Measurements from ENCODE around the gene PID1. TPM values are rescaled to one million over a fixed set of nuclear protein-coding genes. Genes with fewer than 3 reads are reported as not detected.

Gene PID1
- total and polyA plus RNA-seq, 3 donors from 2014 or later: 8.1 to 15.5 (median 14.8) TPM

DNA sequence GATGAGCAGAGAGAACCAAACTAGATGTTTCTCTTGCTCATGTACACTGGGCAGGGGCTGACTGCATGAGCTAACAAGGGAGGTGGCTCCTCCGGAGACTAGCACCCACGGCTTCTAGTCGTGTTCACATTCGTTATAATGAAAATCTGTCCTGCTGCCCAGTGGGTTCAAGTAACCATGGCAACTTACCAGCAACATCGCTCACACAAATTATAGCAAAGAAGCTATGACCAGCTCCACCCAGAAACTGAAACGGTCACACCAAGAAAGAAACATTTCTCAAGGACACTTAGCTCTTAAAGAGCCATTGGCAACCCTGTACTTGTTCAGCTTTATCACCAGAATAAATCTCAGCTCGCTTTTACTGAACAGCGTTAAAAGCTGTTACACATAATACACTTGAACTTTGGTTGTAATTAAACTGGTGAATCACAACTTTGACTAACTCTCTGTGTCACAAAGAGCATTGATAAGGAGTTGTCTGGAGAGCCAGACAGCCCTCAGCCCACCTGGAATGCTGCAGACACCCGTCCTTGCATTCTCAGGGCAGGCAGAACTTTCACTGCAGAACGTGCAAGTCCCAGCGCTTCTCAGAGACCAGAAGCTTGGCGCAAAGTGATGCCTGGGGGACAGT lies 141.2 kb downstream of the PID1 start:
- Histone ChIP-seq H3K36me3 (ENCODE audit: low read depth, missing control alignments) (no peaks in the 10 kb centered on the region), H3K4me3 (no peak overlapping the region), H3K4me1 (peaks cover 17% of the 10 kb centered on the region), H3K27me3 (no peaks in the 10 kb centered on the region), H3K9me3 (no peaks in the 10 kb centered on the region), H3K27ac (peak overlapping the region; percentile 3 to 11)
- 25 to 61% methylated on average over 12 of the region's 12 CpGs for WGBS, 2 donors
- intact Hi-C loops (cut with DNase I; ENCODE audit: low total_unique reads): no loop called here
- peak; percentile 57 for DNase-seq
- TF ChIP-seq, protein P1, sequence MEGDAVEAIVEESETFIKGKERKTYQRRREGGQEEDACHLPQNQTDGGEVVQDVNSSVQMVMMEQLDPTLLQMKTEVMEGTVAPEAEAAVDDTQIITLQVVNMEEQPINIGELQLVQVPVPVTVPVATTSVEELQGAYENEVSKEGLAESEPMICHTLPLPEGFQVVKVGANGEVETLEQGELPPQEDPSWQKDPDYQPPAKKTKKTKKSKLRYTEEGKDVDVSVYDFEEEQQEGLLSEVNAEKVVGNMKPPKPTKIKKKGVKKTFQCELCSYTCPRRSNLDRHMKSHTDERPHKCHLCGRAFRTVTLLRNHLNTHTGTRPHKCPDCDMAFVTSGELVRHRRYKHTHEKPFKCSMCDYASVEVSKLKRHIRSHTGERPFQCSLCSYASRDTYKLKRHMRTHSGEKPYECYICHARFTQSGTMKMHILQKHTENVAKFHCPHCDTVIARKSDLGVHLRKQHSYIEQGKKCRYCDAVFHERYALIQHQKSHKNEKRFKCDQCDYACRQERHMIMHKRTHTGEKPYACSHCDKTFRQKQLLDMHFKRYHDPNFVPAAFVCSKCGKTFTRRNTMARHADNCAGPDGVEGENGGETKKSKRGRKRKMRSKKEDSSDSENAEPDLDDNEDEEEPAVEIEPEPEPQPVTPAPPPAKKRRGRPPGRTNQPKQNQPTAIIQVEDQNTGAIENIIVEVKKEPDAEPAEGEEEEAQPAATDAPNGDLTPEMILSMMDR (IDR thresholded peaks at IDR 0.05): no peak
- no peak for TF ChIP-seq POLR2A (IDR thresholded peaks at IDR 0.05)

DNA sequence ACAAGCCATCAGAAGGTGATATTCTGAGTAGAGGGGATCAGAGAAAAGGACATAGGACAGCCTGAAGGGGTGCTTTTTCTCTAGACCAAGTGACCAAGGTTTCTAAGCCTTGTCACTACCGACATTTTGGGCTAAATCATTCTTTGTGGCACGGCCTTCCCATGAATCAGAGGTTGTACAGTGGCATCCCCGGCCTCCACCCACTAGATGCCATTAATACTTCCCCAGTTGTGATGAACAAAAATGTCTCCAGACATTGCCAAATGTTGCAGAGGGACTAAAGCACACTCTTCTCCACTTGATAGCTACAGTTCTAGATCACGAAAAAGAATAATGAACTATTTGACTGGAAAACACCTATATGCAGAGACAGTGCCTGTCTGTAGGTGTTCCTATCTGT lies 143.6 kb downstream of the PID1 start:
- H3K27ac ChIP-seq: no peak overlapping the region
- no peak overlapping the region for H3K4me3 ChIP-seq
- WGBS, 2 donors: 94 to 96% methylated on average over 4 of the region's 4 CpGs
- no peaks in the 10 kb centered on the region for H3K36me3 ChIP-seq (ENCODE audit: low read depth, missing control alignments)
- no peaks in the 10 kb centered on the region for H3K27me3 ChIP-seq
- H3K4me1 ChIP-seq: peaks cover 17% of the 10 kb centered on the region
- H3K9me3 ChIP-seq: no peaks in the 10 kb centered on the region
- no peak for DNase-seq
- no peak for TF ChIP-seq POLR2A (IDR thresholded peaks at IDR 0.05)
- TF ChIP-seq, protein P1 (IDR thresholded peaks at IDR 0.05): no peak
- intact Hi-C loops (cut with DNase I; ENCODE audit: low total_unique reads): no loop called here

DNA sequence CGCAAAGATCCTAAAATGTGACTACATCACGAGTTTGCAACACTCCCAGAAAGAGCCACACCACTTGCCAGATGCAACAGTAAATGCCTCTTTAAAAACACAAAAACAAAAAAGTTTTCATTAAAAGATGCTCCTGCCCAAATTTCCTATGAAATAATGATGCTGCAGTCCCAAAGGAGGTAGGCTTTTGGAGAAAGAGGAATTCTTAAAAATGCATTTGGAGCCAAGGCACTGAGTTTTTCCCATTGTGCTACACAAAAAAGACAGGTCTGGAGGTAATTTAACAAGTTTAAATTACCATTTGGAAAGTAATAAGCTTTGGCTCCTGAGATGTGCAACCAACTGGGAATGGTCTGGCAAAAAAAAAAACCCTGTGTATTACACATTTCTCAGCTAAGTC lies 145.0 kb downstream of the PID1 start:
- WGBS, 2 donors: 41 to 65% methylated on average over 2 of the region's 2 CpGs
- H3K9me3 ChIP-seq: no peaks in the 10 kb centered on the region
- no peaks in the 10 kb centered on the region for H3K36me3 ChIP-seq (ENCODE audit: low read depth, missing control alignments)
- no peak for DNase-seq
- H3K4me3 ChIP-seq: no peak overlapping the region
- H3K27me3 ChIP-seq: no peaks in the 10 kb centered on the region
- H3K27ac ChIP-seq: no peak overlapping the region
- TF ChIP-seq, protein P1 (IDR thresholded peaks at IDR 0.05): no peak
- no peak for TF ChIP-seq POLR2A (IDR thresholded peaks at IDR 0.05)
- intact Hi-C loops (cut with DNase I; ENCODE audit: low total_unique reads): no loop called here
- H3K4me1 ChIP-seq: peaks cover 10% of the 10 kb centered on the region

DNA sequence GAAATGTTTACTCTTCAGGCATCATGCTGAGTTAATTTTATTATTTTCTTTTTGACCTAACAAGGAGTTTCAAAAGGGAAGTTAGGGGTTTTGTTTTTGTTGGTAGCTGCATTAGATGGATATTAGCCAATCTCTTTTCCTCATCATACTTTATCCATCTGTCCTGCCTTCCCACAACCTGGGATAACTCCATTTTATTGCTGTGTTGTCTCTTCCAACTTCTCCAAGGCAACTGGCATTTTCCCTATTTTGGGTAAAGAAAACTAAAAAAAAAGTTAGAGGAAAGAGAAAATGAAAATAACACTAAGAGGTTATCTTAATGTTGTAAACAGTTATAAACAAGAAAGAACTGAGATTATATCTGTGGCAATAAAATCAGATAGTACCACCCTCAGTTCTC lies 147.0 kb downstream of the PID1 start:
- Histone ChIP-seq H3K4me3 (no peak overlapping the region), H3K9me3 (no peaks in the 10 kb centered on the region), H3K4me1 (no peaks in the 10 kb centered on the region), H3K36me3 (ENCODE audit: low read depth, missing control alignments) (no peaks in the 10 kb centered on the region), H3K27me3 (no peaks in the 10 kb centered on the region), H3K27ac (no peak overlapping the region)
- no peak for DNase-seq
- intact Hi-C loops (cut with DNase I; ENCODE audit: low total_unique reads): no loop called here
- no peak for TF ChIP-seq POLR2A (IDR thresholded peaks at IDR 0.05)
- TF ChIP-seq, protein P1 (IDR thresholded peaks at IDR 0.05): no peak

DNA sequence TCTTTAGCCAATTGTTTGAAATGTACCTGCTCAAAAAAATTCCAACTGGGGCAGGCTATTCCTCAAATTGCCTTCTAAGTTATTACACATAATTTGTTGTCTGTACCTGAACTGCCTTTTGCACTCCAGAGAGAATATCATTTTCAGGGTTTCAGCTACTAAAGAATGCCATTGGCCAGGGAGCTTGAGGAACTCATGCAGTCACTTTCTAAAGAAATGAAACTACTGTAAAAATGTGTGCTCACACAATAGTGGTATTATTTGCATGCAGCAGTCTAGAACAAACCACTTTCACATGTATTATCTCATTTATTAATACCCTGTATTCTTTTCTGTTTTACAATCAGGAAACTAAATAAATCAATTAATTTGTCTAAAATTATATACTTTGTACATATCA lies 152.2 kb downstream of the PID1 start:
- Histone ChIP-seq H3K4me1 (no peaks in the 10 kb centered on the region), H3K36me3 (ENCODE audit: low read depth, missing control alignments) (no peaks in the 10 kb centered on the region), H3K9me3 (no peaks in the 10 kb centered on the region), H3K27ac (no peak overlapping the region), H3K4me3 (no peak overlapping the region), H3K27me3 (no peaks in the 10 kb centered on the region)
- intact Hi-C loops (cut with DNase I; ENCODE audit: low total_unique reads): no loop called here
- TF ChIP-seq, protein P1 (IDR thresholded peaks at IDR 0.05): no peak
- TF ChIP-seq POLR2A (IDR thresholded peaks at IDR 0.05): no peak
- no peak for DNase-seq
